SK-N-SH (cell line): ENCODE results near the gene PPRC1. TPM values are rescaled to one million over a fixed set of nuclear protein-coding genes. Genes with fewer than 3 reads are reported as not detected.
A peak's percentile ranks its signal among the peaks of the same experiment; 100 is the strongest.

Experiments used
- CTCF ChIA-PET: fragments of 300-600, 350-600 bp; formaldehyde crosslinking; extraction: SDS; loops from one replicate; lab custom pipeline; 2021; lab: Yijun Ruan, JAX
- POLR2A ChIA-PET: fragments of 350-600 bp; sonication (Branson Sonifier 250); formaldehyde crosslinking; extraction: SDS; loops from one replicate; lab custom pipeline; 2020; ENCODE audit warnings: antibody characterized with exemption, inconsistent platforms; lab: Yijun Ruan, JAX
- DNase-seq: peaks from one replicate; pipeline ENCODE4 v3.0.0; 2012
- H2AFZ ChIP-seq: fragments of 200-600 bp; sonication (generic); 2 replicates; pipeline ENCODE4 v1.8.1; 2016; ENCODE audit warnings: antibody characterized with exemption, mild to moderate bottlenecking, low read depth
- H3F3A ChIP-seq: fragments of 200-600 bp; sonication (generic); replicated peaks from 2 replicates; pipeline ENCODE3; 2016; ENCODE audit warnings: antibody characterized with exemption, mild to moderate bottlenecking; ENCODE audit not compliant: insufficient read depth
- H3K27ac ChIP-seq, 2 experiments: fragments of 200-500 bp in 1 of 2; fragments of 200-600 bp in 1 of 2; sonication (Bioruptor generic) in 1 of 2; sonication (generic), shearing (Covaris generic) in 1 of 2; 2 replicates each; pipeline versions ENCODE4 v1.5.1 to v1.6.1; 2014 to 2016; ENCODE audit warnings: low read depth in 2 of 2, inconsistent platforms in 1 of 2, low read length in 1 of 2, mild to moderate bottlenecking in 1 of 2, mixed read lengths in 1 of 2
- H3K27me3 ChIP-seq: fragments of 200-600 bp; sonication (generic), shearing (Covaris generic); 2 replicates; pipeline ENCODE4 v1.6.1; 2016; ENCODE audit warnings: mixed run types; ENCODE audit not compliant: insufficient read depth
- H3K36me3 ChIP-seq, 2 experiments: fragments of 200-500 bp in 1 of 2; fragments of 200-600 bp in 1 of 2; sonication (Bioruptor generic) in 1 of 2; sonication (generic) in 1 of 2; replicated peaks in 1 of 2; 2 replicates each; pipeline versions ENCODE3 to v1.5.1; 2014 to 2016; ENCODE audit warnings: low read length in 1 of 2, mild to moderate bottlenecking in 1 of 2; ENCODE audit not compliant: insufficient read depth in 2 of 2, control insufficient read depth in 1 of 2
- H3K4me1 ChIP-seq, 2 experiments: fragments of 200-500 bp in 1 of 2; fragments of 200-600 bp in 1 of 2; sonication (Bioruptor generic) in 1 of 2; sonication (generic), shearing (Covaris generic) in 1 of 2; 2 replicates each; pipeline versions ENCODE4 v1.5.1 to v1.6.1; 2014 to 2016; ENCODE audit warnings: low read depth in 1 of 2, low read length in 1 of 2, mixed run types in 1 of 2; ENCODE audit not compliant: insufficient read depth in 2 of 2, control insufficient read depth in 1 of 2
- H3K4me2 ChIP-seq: fragments of 200-600 bp; sonication (generic), shearing (Covaris generic); 2 replicates; pipeline ENCODE4 v1.6.1; 2017; ENCODE audit warnings: mixed run types
- H3K4me3 ChIP-seq, 2 experiments: fragments of 200-500 bp in 1 of 2; fragments of 200-600 bp in 1 of 2; sonication (Bioruptor generic) in 1 of 2; sonication (generic), shearing (Covaris generic) in 1 of 2; 2 replicates each; pipeline versions ENCODE4 v1.5.1 to v1.8.1; 2014 to 2016; ENCODE audit warnings: low read depth in 2 of 2, inconsistent platforms in 1 of 2, low read length in 1 of 2, mild to moderate bottlenecking in 1 of 2, mixed read lengths in 1 of 2, moderate library complexity in 1 of 2
- H3K79me2 ChIP-seq: fragments of 200-600 bp; sonication (generic); 2 replicates; pipeline ENCODE4 v1.8.1; 2017; ENCODE audit warnings: mild to moderate bottlenecking; ENCODE audit not compliant: insufficient read depth
- H3K9ac ChIP-seq: fragments of 200-600 bp; sonication (generic); 2 replicates; pipeline ENCODE4 v1.6.1; 2017; ENCODE audit warnings: mixed run types
- H3K9me2 ChIP-seq: fragments of 200-600 bp; sonication (generic); 2 replicates; pipeline ENCODE4 v1.6.1; 2017; ENCODE audit warnings: mixed run types
- H3K9me3 ChIP-seq: fragments of 200-600 bp; sonication (generic); 2 replicates; pipeline ENCODE4 v1.6.1; 2017; ENCODE audit warnings: mixed run types, mild to moderate bottlenecking, moderate library complexity
- H4K20me1 ChIP-seq: fragments of 200-600 bp; sonication (generic); 2 replicates; pipeline ENCODE4 v1.6.1; 2017; ENCODE audit warnings: mild to moderate bottlenecking, mixed run types; ENCODE audit not compliant: insufficient read depth
- CTCF ChIP-seq: fragments of 200-600 bp; sonication (generic); IDR thresholded peaks from 2 replicates; pipeline ENCODE4 v1.6.1; 2017; ENCODE audit warnings: antibody characterized with exemption, mild to moderate bottlenecking, moderate library complexity
- EP300 ChIP-seq, 2 experiments: IDR thresholded peaks; 2 replicates each; pipeline versions ENCODE4 v1.4.0 to v1.6.1; 2012; ENCODE audit warnings: borderline replicate concordance in 1 of 2, low read depth in 1 of 2, low read length in 1 of 2
- EZH2phosphoT487 ChIP-seq: fragments of 200-600 bp; sonication (generic); IDR thresholded peaks from 2 replicates; pipeline ENCODE4 v1.6.1; 2017; ENCODE audit warnings: low read depth, mixed run types, mild to moderate bottlenecking, antibody characterized with exemption, moderate library complexity, borderline replicate concordance
- GATA2 ChIP-seq: sonication (generic); formaldehyde crosslinking; IDR thresholded peaks from 2 replicates; pipeline ENCODE4 v1.5.0; 2020; ENCODE audit warnings: mild to moderate bottlenecking, missing genetic modification reagents
- MXI1 ChIP-seq: IDR thresholded peaks from 2 replicates; pipeline ENCODE4 v1.6.1; 2012; ENCODE audit warnings: mild to moderate bottlenecking, low read depth, low read length, improper control_type of control experiment
- RCOR1 ChIP-seq: fragments of 150-350 bp; IDR thresholded peaks from 2 replicates; pipeline ENCODE4 v1.6.1; 2017; ENCODE audit warnings: antibody characterized with exemption, low read length
- RFX5 ChIP-seq: IDR thresholded peaks from 2 replicates; pipeline ENCODE4 v1.6.1; 2012; ENCODE audit warnings: mild to moderate bottlenecking, improper control_type of control experiment, low read length
- SMC3 ChIP-seq: IDR thresholded peaks from 2 replicates; pipeline ENCODE4 v1.6.1; 2012; ENCODE audit warnings: low read depth, low read length, improper control_type of control experiment
- WGBS: methylation state at CpG from one replicate; pipeline ENCODE4 v1.1.6; 2017; ENCODE audit warnings: low lambda C conversion rate; 5-methylcytosine and 5-hydroxymethylcytosine counted together
- polyA plus RNA-seq, 3 experiments: library from polyadenylated mRNA; depleted of rRNA; stranded (reverse); fragments of >200 nt; gene quantifications; 2 replicates each; pipeline ENCODE4 v1.2.3, GENCODE V29; 2012

The PPRC1 gene
- polyA plus RNA-seq, 1 of the 3 experiments (the other 2 are of a cell fraction), result 23.1 TPM

- H3K79me2 ChIP-seq, result peaks cover 60% of the 10 kb centered on the region
- H3F3A ChIP-seq, result peaks cover 12% of the 10 kb centered on the region
- peaks cover 36 to 44% of the 10 kb centered on the region in 2 experiments for H3K36me3 ChIP-seq
- no peak overlapping the region for H2AFZ ChIP-seq
- no peak for TF ChIP-seq RFX5
- TF ChIP-seq CTCF, result peak; percentile 40
- H3K4me3 ChIP-seq, result peak overlapping the region; percentile 72 to 84; a peak in 3 of 4 replicates
- peak overlapping the region; percentile 94 for H3K4me2 ChIP-seq
- 65% methylated on average over 3 of the region's 3 CpGs for WGBS
- H3K27me3 ChIP-seq, result no peaks in the 10 kb centered on the region
- ChIA-PET CTCF (interaction anchor here (0.6 to 3.4 kb wide), 7 partner anchors 10 to 272 kb away, joined by 3 to 14 read pairs (median 4); partner anchors contain the start of gene PPRC1), POLR2A (interaction anchor here (0.5 kb wide), 1 partner anchor 857 kb away, joined by 3 read pairs; no protein-coding TSS in a partner anchor)
- H3K4me1 ChIP-seq, result peaks cover 28 to 34% of the 10 kb centered on the region in 2 experiments
- H3K9ac ChIP-seq, result no peak overlapping the region
- H3K9me3 ChIP-seq, result no peaks in the 10 kb centered on the region
- peak; percentile 53 for DNase-seq
- no peaks in the 10 kb centered on the region for H3K9me2 ChIP-seq
- peaks cover 57% of the 10 kb centered on the region for H4K20me1 ChIP-seq
- peak overlapping the region in 1 of 2 experiments; percentile 36; a peak in 2 of 4 replicates for H3K27ac ChIP-seq
Observed at GRCh38 chr10:102112210-102112817, 20.5 kb upstream of the PPRC1 start.

- CTCF ChIA-PET, result interaction anchor here (0.9 to 3.4 kb wide), 7 partner anchors 9 to 1052 kb away, joined by 3 to 12 read pairs (median 4); partner anchors contain the start of genes HPS6 and KAZALD1
- 51% methylated on average over 7 of the region's 7 CpGs for WGBS
Observed at GRCh38 chr10:102113261-102113955, 19.4 kb upstream of the PPRC1 start.

More at GRCh38 chr10:102113261-102113955, 19.4 kb upstream of the PPRC1 start:
- Histone ChIP-seq H3K4me1 (peaks cover 37 to 44% of the 10 kb centered on the region in 2 experiments), H3K36me3 (peaks cover 33% of the 10 kb centered on the region in 2 experiments), H3K27ac (peak overlapping the region; percentile 47 to 95; a peak in 2 of 4 replicates), H3K9me2 (no peaks in the 10 kb centered on the region), H3K79me2 (peaks cover 71% of the 10 kb centered on the region), H4K20me1 (peaks cover 49% of the 10 kb centered on the region), H3K9ac (peak overlapping the region; percentile 86), H3F3A (peaks cover 15% of the 10 kb centered on the region), H3K9me3 (no peaks in the 10 kb centered on the region), H3K4me3 (peak overlapping the region; percentile 72 to 84)
- POLR2A ChIA-PET, result interaction anchor here (0.8 to 0.9 kb wide), 2 partner anchors 12 to 307 kb away, joined by 3 to 4 read pairs; partner anchors contain the start of gene FBXL15
- TF ChIP-seq MXI1 (peak; percentile 17; the same call in 1 of the 2 replicates), EP300 (IDR thresholded peaks at IDR 0.05; ENCODE audit: borderline replicate concordance in 1 of 2, low read depth in 1 of 2, low read length in 1 of 2) (no peak), SMC3 (no peak), RCOR1 (0 out of 2 replicates have a peak, but pooled peaks have one; percentile 14), EZH2phosphoT487 (no peak), GATA2 (CRISPR knock-in tag) (no peak)
- TF ChIP-seq, all 33 proteins: peak for 2
- Histone ChIP-seq H3K4me2 (peak overlapping the region; percentile 94), H3K27me3 (no peaks in the 10 kb centered on the region), H2AFZ (no peak overlapping the region)
- DNase-seq, result no peak
